A549 (cell line): ENCODE results near the gene TCF12. TPM values are rescaled to one million over a fixed set of nuclear protein-coding genes. Genes with fewer than 3 reads are reported as not detected.

Experiments
- ATAC-seq, 2 experiments: fragments of 200-7000 bp in 1 of 2; fragments of >200 bp in 1 of 2; cut with Nextera tagmentation in 1 of 2; cut with Tn5 transposase in 1 of 2; 3 replicates each; pipeline versions ENCODE4 v1.8.0 to v1.9.1; 2018 to 2020; ENCODE audit warnings: mild to moderate bottlenecking in 1 of 2, moderate library complexity in 1 of 2
- CTCF ChIA-PET: fragments of 300-600 bp; sonication (Branson Sonifier 250); formaldehyde crosslinking; extraction: SDS; loops from one replicate; lab custom pipeline; 2021; ENCODE audit warnings: antibody characterized with exemption, inconsistent platforms; lab: Yijun Ruan, JAX
- POLR2A ChIA-PET: fragments of 350-600 bp; formaldehyde crosslinking; extraction: SDS; loops from one replicate; lab custom pipeline; 2021; ENCODE audit warnings: antibody characterized with exemption, inconsistent platforms; lab: Yijun Ruan, JAX
- DNase-seq, 2 experiments: peaks; one replicate each; pipeline versions ENCODE4 v3.0.0 to v3.0.0-alpha.2; 2011 to 2016; ENCODE audit warnings: low read depth in 1 of 2, low spot score in 1 of 2
- FAIRE-seq: peaks from 2 replicates; lab custom pipeline; 2011; peaks lifted over from hg19 to GRCh38; lab: Jason Lieb, UNC
- H3K27ac ChIP-seq, 2 experiments: fragments of >200 bp; sonication (Bioruptor Twin); formaldehyde crosslinking; 3 replicates each; pipeline ENCODE4 v1.5.1; 2016 to 2017
- H3K4me1 ChIP-seq: fragments of >200 bp; sonication (Bioruptor Twin); formaldehyde crosslinking; 3 replicates; pipeline ENCODE4 v1.6.1; 2016
- H3K4me2 ChIP-seq: fragments of >200 bp; sonication (Bioruptor Twin); formaldehyde crosslinking; 3 replicates; pipeline ENCODE4 v1.6.1; 2016
- H3K4me3 ChIP-seq: fragments of >200 bp; sonication (Bioruptor Twin); formaldehyde crosslinking; 3 replicates; pipeline ENCODE4 v1.5.1; 2016
- H3K9me3 ChIP-seq: fragments of >200 bp; sonication (Bioruptor Twin); formaldehyde crosslinking; 3 replicates; pipeline ENCODE4 v1.6.1; 2016
- BCL3 ChIP-seq: fragments of >200 bp; sonication (Bioruptor Twin); formaldehyde crosslinking; IDR thresholded peaks from 3 replicates; pipeline ENCODE4 v1.6.1; 2016
- CBX2 ChIP-seq: fragments of 200-600 bp; sonication (generic); IDR thresholded peaks from 2 replicates; pipeline ENCODE4 v1.6.1; 2016; ENCODE audit warnings: low read depth, mild to moderate bottlenecking, borderline replicate concordance
- CBX8 ChIP-seq: fragments of 200-600 bp; sonication (generic); IDR thresholded peaks from 2 replicates; pipeline ENCODE4 v1.6.1; 2016
- CTCF ChIP-seq: fragments of >200 bp; sonication (Bioruptor Twin); formaldehyde crosslinking; IDR thresholded peaks from 3 replicates; pipeline ENCODE4 v1.5.1; 2016
- EHF ChIP-seq: fragments of 250-450 bp; sonication (Bioruptor Pico); IDR thresholded peaks from 2 replicates; pipeline ENCODE4 v1.5.0; 2020; ENCODE audit warnings: mild to moderate bottlenecking
- ELK1 ChIP-seq: fragments of 150-350 bp; IDR thresholded peaks from 2 replicates; pipeline ENCODE4 v1.6.1; 2014; ENCODE audit warnings: low read depth, mild to moderate bottlenecking, low read length
- EP300 ChIP-seq, 2 experiments: fragments of >200 bp; sonication (Bioruptor Twin); formaldehyde crosslinking; IDR thresholded peaks; 2 replicates in 1 of 2; 3 replicates in 1 of 2; pipeline ENCODE4 v1.6.1; 2016 to 2017
- HDAC2 ChIP-seq: fragments of 200-600 bp; sonication (generic); IDR thresholded peaks from 2 replicates; pipeline ENCODE4 v1.6.1; 2016
- HES2 ChIP-seq: fragments of >200 bp; sonication (Bioruptor Twin); formaldehyde crosslinking; IDR thresholded peaks from 2 replicates; pipeline ENCODE4 v1.6.1; 2016
- HEYL ChIP-seq: fragments of 250-450 bp; sonication (Bioruptor Pico); IDR thresholded peaks from 2 replicates; pipeline ENCODE4 v1.8.0; 2021; ENCODE audit warnings: mild to moderate bottlenecking, moderate library complexity
- HMGXB4 ChIP-seq: fragments of 250-450 bp; sonication (Bioruptor Pico); IDR thresholded peaks from 2 replicates; pipeline ENCODE4 v1.5.0; 2021; ENCODE audit warnings: mild to moderate bottlenecking, moderate library complexity, borderline replicate concordance
- HOXA7 ChIP-seq: fragments of 250-450 bp; sonication (Bioruptor Pico); IDR thresholded peaks from 2 replicates; pipeline ENCODE4 v1.5.0; 2020; ENCODE audit warnings: mild to moderate bottlenecking, moderate library complexity
- JUNB ChIP-seq: fragments of >200 bp; sonication (Bioruptor Twin); formaldehyde crosslinking; IDR thresholded peaks from 2 replicates; pipeline ENCODE4 v1.6.1; 2016
- KDM5A ChIP-seq: fragments of 200-600 bp; sonication (generic); IDR thresholded peaks from 2 replicates; pipeline ENCODE4 v1.6.1; 2016; ENCODE audit warnings: antibody characterized with exemption, mild to moderate bottlenecking
- MAZ ChIP-seq: fragments of 150-350 bp; IDR thresholded peaks from 2 replicates; pipeline ENCODE4 v1.6.1; 2014; ENCODE audit warnings: antibody characterized with exemption, low read depth, low read length, borderline replicate concordance
- PHF8 ChIP-seq: fragments of 200-600 bp; sonication (generic); IDR thresholded peaks from 2 replicates; pipeline ENCODE4 v1.6.1; 2016; ENCODE audit warnings: low read depth, mild to moderate bottlenecking, antibody characterized with exemption, moderate library complexity, borderline replicate concordance
- POLR2AphosphoS2 ChIP-seq: conservative IDR thresholded peaks from 2 replicates; pipeline ENCODE4 v1.6.1; 2012; ENCODE audit warnings: low read length, improper control_type of control experiment, inconsistent platforms
- TFCP2L1 ChIP-seq: fragments of 250-450 bp; sonication (Bioruptor Pico); IDR thresholded peaks from 2 replicates; pipeline ENCODE4 v1.5.0; 2021; ENCODE audit warnings: mild to moderate bottlenecking
- USF2 ChIP-seq: fragments of 450-650 bp; IDR thresholded peaks from 2 replicates; pipeline ENCODE4 v1.6.1; 2014; ENCODE audit warnings: antibody characterized with exemption
- ZC3H11A ChIP-seq: fragments of 450-650 bp; IDR thresholded peaks from 2 replicates; pipeline ENCODE4 v1.6.1; 2014; ENCODE audit warnings: antibody characterized with exemption, mild to moderate bottlenecking
- ZSCAN20 ChIP-seq: fragments of 250-450 bp; sonication (Bioruptor Pico); IDR thresholded peaks from 2 replicates; pipeline ENCODE4 v1.8.0; 2022; ENCODE audit warnings: mild to moderate bottlenecking, moderate library complexity
- WGBS: methylation state at CpG from one replicate; pipeline ENCODE4 v1.1.6; 2017; ENCODE audit errors: missing lambda C conversion rate; 5-methylcytosine and 5-hydroxymethylcytosine counted together
- polyA plus RNA-seq, 4 experiments: library from polyadenylated mRNA; depleted of rRNA in 3 of 4; stranded (reverse); fragments of >200 nt; fragmentation: RNase III in 1 of 4; extraction: RNeasy Plus Mini Kit Qiagen cat#74134 plus additional on column Dnase treatment in 1 of 4; gene quantifications; 2 replicates in 3 of 4; 3 replicates in 1 of 4; pipeline ENCODE4 v1.2.3, GENCODE V29; 2011 to 2017

The TCF12 gene
- polyA plus RNA-seq, 2 of the 4 experiments (the other 2 are of a cell fraction): 36.3 to 121 TPM

GRCh38 chr15:57044970-57045369 lies 126.5 kb downstream of the TCF12 start:
- 83% methylated on average over 4 of the region's 4 CpGs for WGBS
- H3K4me1 ChIP-seq: no peaks in the 10 kb centered on the region
- H3K4me3 ChIP-seq: no peak overlapping the region
- FAIRE-seq (no peak), ATAC-seq (no peak), DNase-seq (no peak)
- ChIA-PET CTCF (interaction anchor here (1.4 kb wide), 1 partner anchor 93 kb away, joined by 4 read pairs; no protein-coding TSS in a partner anchor), POLR2A (no interaction called here)
- no peak overlapping the region for H3K4me2 ChIP-seq
- no peaks in the 10 kb centered on the region for H3K9me3 ChIP-seq
- H3K27ac ChIP-seq: no peak overlapping the region
- TF ChIP-seq CTCF (no peak), EP300 (IDR thresholded peaks at IDR 0.05) (no peak), HMGXB4 (no peak), USF2 (no peak), HOXA7 (CRISPR knock-in tag) (no peak), TFCP2L1 (CRISPR knock-in tag) (no peak)

- FAIRE-seq: peak; percentile 80
- CTCF ChIA-PET: interaction anchor here (1.2 kb wide), 1 partner anchor 14 kb away, joined by 3 read pairs; no protein-coding TSS in a partner anchor
- 77% methylated on average over 5 of the region's 5 CpGs for whole genome bisulfite sequencing
- ATAC-seq: no peak
- Histone ChIP-seq H3K9me3 (no peaks in the 10 kb centered on the region), H3K27ac (no peak overlapping the region), H3K4me3 (no peak overlapping the region), H3K4me1 (no peaks in the 10 kb centered on the region), H3K4me2 (no peak overlapping the region)
- POLR2A ChIA-PET: no interaction called here
- no peak for TF ChIP-seq JUNB
- TF ChIP-seq ZC3H11A: no peak
- TF ChIP-seq ELK1: no peak
- no peak for TF ChIP-seq USF2
- TF ChIP-seq KDM5A: no peak
- no peak for TF ChIP-seq HEYL (CRISPR knock-in tag)
- no peak for TF ChIP-seq EHF (CRISPR knock-in tag)
- TF ChIP-seq ZSCAN20 (CRISPR knock-in tag): no peak
- TF ChIP-seq HOXA7 (CRISPR knock-in tag): no peak
- no peak for TF ChIP-seq CBX2
- no peak for DNase-seq
Measured at GRCh38 chr15:57045741-57046382, 127.4 kb downstream of the TCF12 start.

- no peak overlapping the region for H3K27ac ChIP-seq
- 91% methylated on average over 6 of the region's 6 CpGs for WGBS
- H3K4me2 ChIP-seq: no peak overlapping the region
- H3K4me3 ChIP-seq: no peak overlapping the region
- ChIA-PET POLR2A (no interaction called here), CTCF (no interaction called here)
- peaks cover 5% of the 10 kb centered on the region; the same call in 2 of the 3 replicates for H3K4me1 ChIP-seq
- ATAC-seq: no peak
- peak; percentile 13 for FAIRE-seq
- no peaks in the 10 kb centered on the region for H3K9me3 ChIP-seq
- no peak for DNase-seq
- TF ChIP-seq HES2: no peak
- no peak for TF ChIP-seq BCL3
- no peak for TF ChIP-seq HDAC2
- TF ChIP-seq MAZ: no peak
- no peak for TF ChIP-seq PHF8
- TF ChIP-seq JUNB: no peak
- no peak for TF ChIP-seq ZSCAN20 (CRISPR knock-in tag)
- TF ChIP-seq CTCF: no peak
- TF ChIP-seq POLR2AphosphoS2: no peak
- no peak for TF ChIP-seq CBX8
Measured at GRCh38 chr15:57048930-57049549, 130.6 kb downstream of the TCF12 start.
